Liver (tissue), 9 donors: ENCODE measurements around the gene EFR3B. TPM values are rescaled to one million over a fixed set of nuclear protein-coding genes. Genes with fewer than 3 reads are reported as not detected.

Experiments
- DNase-seq: peaks from one replicate; pipeline ENCODE4 v3.0.0-alpha.2; 2017; ENCODE audit warnings: low spot score
- H3K27ac ChIP-seq, 2 donors: one replicate each; pipeline ENCODE4 v1.7.0; 2013; ENCODE audit warnings: inconsistent platforms in 2 of 2, low read length in 2 of 2, control low read depth in 1 of 2, low read depth in 1 of 2, mild to moderate bottlenecking in 1 of 2
- H3K27me3 ChIP-seq, 4 donors: one replicate each; pipeline versions ENCODE4 v1.6.1 to v1.7.0; 2013; ENCODE audit warnings: low read length in 3 of 4, inconsistent platforms in 1 of 4, mild to moderate bottlenecking in 1 of 4, moderate library complexity in 1 of 4; ENCODE audit not compliant: control insufficient read depth in 4 of 4, insufficient read depth in 4 of 4
- H3K36me3 ChIP-seq, 4 donors: one replicate each; pipeline versions ENCODE4 v1.6.1 to v1.7.0; 2013; ENCODE audit warnings: low read length in 3 of 4, mild to moderate bottlenecking in 3 of 4, low read depth in 1 of 4, moderate library complexity in 1 of 4; ENCODE audit not compliant: control insufficient read depth in 4 of 4, insufficient read depth in 3 of 4
- H3K4me1 ChIP-seq, 4 donors: one replicate each; pipeline versions ENCODE4 v1.6.1 to v1.7.0; 2013; ENCODE audit warnings: low read length in 3 of 4, mild to moderate bottlenecking in 3 of 4, moderate library complexity in 1 of 4; ENCODE audit not compliant: control insufficient read depth in 4 of 4, insufficient read depth in 4 of 4
- H3K4me3 ChIP-seq, 3 donors: one replicate each; pipeline versions ENCODE4 v1.6.1 to v1.7.0; 2013; ENCODE audit warnings: low read length in 3 of 3, control low read depth in 1 of 3, low read depth in 1 of 3, mild to moderate bottlenecking in 1 of 3
- H3K9ac ChIP-seq, 2 donors: one replicate each; pipeline ENCODE4 v1.7.0; 2013; ENCODE audit warnings: low read length in 2 of 2, mild to moderate bottlenecking in 2 of 2, moderate library complexity in 2 of 2, control low read depth in 1 of 2, low read depth in 1 of 2
- H3K9me3 ChIP-seq, 4 donors: one replicate each; pipeline versions ENCODE4 v1.6.1 to v1.7.0; 2013; ENCODE audit warnings: low read length in 3 of 4; ENCODE audit not compliant: control insufficient read depth in 4 of 4
- ATF3 ChIP-seq: IDR thresholded peaks from 2 replicates; pipeline ENCODE4 v1.6.1; 2016; ENCODE audit warnings: antibody characterized with exemption
- EGR1 ChIP-seq, 2 donors: IDR thresholded peaks; 2 replicates each; pipeline ENCODE4 v1.6.1; 2016 to 2018; ENCODE audit warnings: antibody characterized with exemption in 2 of 2, low read depth in 2 of 2
- FOXA2 ChIP-seq: IDR thresholded peaks from 2 replicates; pipeline ENCODE4 v1.6.1; 2016; ENCODE audit warnings: antibody characterized with exemption
- GABPA ChIP-seq, 2 donors: IDR thresholded peaks in 1 of 2; conservative IDR thresholded peaks in 1 of 2; 2 replicates each; pipeline ENCODE4 v1.6.1; 2016; ENCODE audit warnings: antibody characterized with exemption in 2 of 2, mild to moderate bottlenecking in 1 of 2, moderate library complexity in 1 of 2
- HNF4A ChIP-seq, 2 donors: conservative IDR thresholded peaks; 2 replicates each; pipeline ENCODE4 v1.6.1; 2016; ENCODE audit warnings: antibody characterized with exemption in 2 of 2, mild to moderate bottlenecking in 2 of 2
- HNF4G ChIP-seq: IDR thresholded peaks from 2 replicates; pipeline ENCODE4 v1.6.1; 2016; ENCODE audit warnings: antibody characterized with exemption
- JUND ChIP-seq, 2 donors: IDR thresholded peaks; 2 replicates each; pipeline ENCODE4 v1.6.1; 2016; ENCODE audit warnings: antibody characterized with exemption in 2 of 2
- MAX ChIP-seq: IDR thresholded peaks from 2 replicates; pipeline ENCODE4 v1.6.1; 2016; ENCODE audit warnings: antibody characterized with exemption
- NR2F2 ChIP-seq: IDR thresholded peaks from 2 replicates; pipeline ENCODE4 v1.6.1; 2016; ENCODE audit warnings: antibody characterized with exemption
- RAD21 ChIP-seq, 2 donors: IDR thresholded peaks; 2 replicates each; pipeline ENCODE4 v1.6.1; 2016; ENCODE audit warnings: antibody characterized with exemption in 2 of 2, mild to moderate bottlenecking in 2 of 2
- REST ChIP-seq: IDR thresholded peaks from 2 replicates; pipeline ENCODE4 v1.6.1; 2016; ENCODE audit warnings: antibody characterized with exemption, mild to moderate bottlenecking
- RXRA ChIP-seq, 2 donors: IDR thresholded peaks; 2 replicates each; pipeline ENCODE4 v1.6.1; 2017 to 2018; ENCODE audit warnings: antibody characterized with exemption in 2 of 2, mild to moderate bottlenecking in 1 of 2
- SP1 ChIP-seq: IDR thresholded peaks from 2 replicates; pipeline ENCODE4 v1.6.1; 2018; ENCODE audit warnings: antibody characterized with exemption, mild to moderate bottlenecking
- TAF1 ChIP-seq: conservative IDR thresholded peaks from 2 replicates; pipeline ENCODE4 v1.6.1; 2016; ENCODE audit warnings: antibody characterized with exemption, mild to moderate bottlenecking
- YY1 ChIP-seq: IDR thresholded peaks from 2 replicates; pipeline ENCODE4 v1.6.1; 2016; ENCODE audit warnings: antibody characterized with exemption, mild to moderate bottlenecking
- ZBTB33 ChIP-seq: IDR thresholded peaks from 2 replicates; pipeline ENCODE4 v1.6.1; 2016; ENCODE audit warnings: antibody characterized with exemption
- WGBS: extraction: QIAGEN DNeasy Blood & Tissue Kit; methylation state at CpG from one replicate; pipeline ENCODE4 v1.1.7; 2013; 5-methylcytosine and 5-hydroxymethylcytosine counted together
- polyA plus RNA-seq, 2 donors: library from polyadenylated mRNA; stranded (reverse) in 1 of 2; unstranded in 1 of 2; fragments of 200-250 nt in 1 of 2; fragments of >200 nt in 1 of 2; fragmentation: Nextera tagmentation in 1 of 2; extraction: Ambion mirVana in 1 of 2; gene quantifications; one replicate each; pipeline versions ENCODE4 v1.2.1 to v1.2.3, GENCODE V29; 2013 to 2015
- total RNA-seq, 2 donors: library from RNA; depleted of rRNA; stranded (reverse); fragments of >200 nt; gene quantifications; one replicate each; pipeline ENCODE4 v1.2.3, GENCODE V29; 2014
- donor health status: healthy.
- donor health status: healthy.
- donor health status: healthy.
- donor health status: healthy.
- donor health status: healthy.

Gene EFR3B
- total and polyA plus RNA-seq, 4 donors = 0.05 to 0.33 (median 0.23) TPM

GRCh38 chr2:25032901-25033300 is 9.0 kb upstream of the EFR3B start:
- Histone ChIP-seq H3K9me3 (no peaks in the 10 kb centered on the region), H3K27me3 (no peaks in the 10 kb centered on the region), H3K4me1 (no peaks in the 10 kb centered on the region), H3K27ac (no peak overlapping the region), H3K9ac (no peak overlapping the region), H3K4me3 (no peak overlapping the region), H3K36me3 (no peaks in the 10 kb centered on the region)
- WGBS = 88% methylated on average over 4 of the region's 4 CpGs
- no peak for DNase-seq
- TF ChIP-seq JUND (IDR thresholded peaks at IDR 0.05) (no peak), GABPA (IDR thresholded peaks at IDR 0.05 in 1 of 2, conservative IDR thresholded peaks at IDR 0.05 in 1 of 2) (no peak), RAD21 (IDR thresholded peaks at IDR 0.05) (no peak), FOXA2 (no peak), SP1 (no peak), REST (no peak), YY1 (no peak), NR2F2 (no peak), MAX (no peak), HNF4G (no peak)

GRCh38 chr2:25034081-25034480 is 7.8 kb upstream of the EFR3B start:
- H3K27ac ChIP-seq = no peak overlapping the region
- no peaks in the 10 kb centered on the region for H3K27me3 ChIP-seq
- no peak for TF ChIP-seq RXRA (IDR thresholded peaks at IDR 0.05)
- no peak for TF ChIP-seq ATF3
- no peaks in the 10 kb centered on the region for H3K9me3 ChIP-seq
- no peak overlapping the region for H3K4me3 ChIP-seq
- 95% methylated on average over 5 of the region's 5 CpGs for WGBS
- no peaks in the 10 kb centered on the region for H3K36me3 ChIP-seq
- DNase-seq = no peak
- H3K4me1 ChIP-seq = no peaks in the 10 kb centered on the region
- H3K9ac ChIP-seq = no peak overlapping the region

GRCh38 chr2:25035537-25036220 is 6.2 kb upstream of the EFR3B start:
- H3K4me3 ChIP-seq = no peak overlapping the region
- H3K27me3 ChIP-seq = no peaks in the 10 kb centered on the region
- DNase-seq = no peak
- no peak overlapping the region for H3K27ac ChIP-seq
- TF ChIP-seq MAX = no peak
- no peak for TF ChIP-seq RAD21 (IDR thresholded peaks at IDR 0.05)
- no peak for TF ChIP-seq HNF4A (conservative IDR thresholded peaks at IDR 0.05)
- no peak for TF ChIP-seq RXRA (IDR thresholded peaks at IDR 0.05)
- TF ChIP-seq GABPA (IDR thresholded peaks at IDR 0.05 in 1 of 2, conservative IDR thresholded peaks at IDR 0.05 in 1 of 2) = no peak
- no peak for TF ChIP-seq SP1
- no peak for TF ChIP-seq ZBTB33
- no peak for TF ChIP-seq TAF1
- TF ChIP-seq NR2F2 = no peak
- no peak for TF ChIP-seq EGR1 (IDR thresholded peaks at IDR 0.05; ENCODE audit: low read depth in 2 of 2)
- no peak for TF ChIP-seq REST
- no peaks in the 10 kb centered on the region for H3K4me1 ChIP-seq
- H3K36me3 ChIP-seq = no peaks in the 10 kb centered on the region
- 80% methylated on average over 12 of the region's 12 CpGs for WGBS
- no peaks in the 10 kb centered on the region for H3K9me3 ChIP-seq
- no peak overlapping the region for H3K9ac ChIP-seq
